Neural cell (in vitro differentiated cells): Measurements from ENCODE around the gene DTX3L. TPM values are rescaled to one million over a fixed set of nuclear protein-coding genes. Genes with fewer than 3 reads are reported as not detected.

Experiments
- H2AFZ ChIP-seq: fragments of 200-600, 300-800 bp; sonication (generic), shearing (Covaris generic); 2 replicates; pipeline ENCODE4 v1.6.0; 2014; ENCODE audit warnings: low read depth, mild to moderate bottlenecking, antibody characterized with exemption, low read length, moderate library complexity
- H3F3A ChIP-seq: fragments of 200-600 bp; shearing (Covaris generic); 2 replicates; pipeline ENCODE4 v1.6.1; 2016; ENCODE audit warnings: mild to moderate bottlenecking, moderate library complexity, mixed read lengths, antibody characterized with exemption, low read length; ENCODE audit not compliant: insufficient read depth, poor library complexity, severe bottlenecking
- H3K27ac ChIP-seq: fragments of 200-600, 300-800 bp; sonication (generic), shearing (Covaris generic); 2 replicates; pipeline ENCODE4 v1.5.1; 2014; ENCODE audit warnings: mild to moderate bottlenecking, low read length, moderate library complexity
- H3K27me3 ChIP-seq: fragments of 300-800, 200-600 bp; sonication (generic), shearing (Covaris generic); 2 replicates; pipeline ENCODE4 v1.6.0; 2014; ENCODE audit warnings: mild to moderate bottlenecking, low read depth, low read length, moderate library complexity; ENCODE audit not compliant: insufficient read depth
- H3K36me3 ChIP-seq: fragments of 300-800, 200-600 bp; sonication (generic), shearing (Covaris generic); 2 replicates; pipeline ENCODE4 v1.5.1; 2014; ENCODE audit warnings: mild to moderate bottlenecking, antibody characterized with exemption, low read length, moderate library complexity; ENCODE audit not compliant: insufficient read depth
- H3K4me2 ChIP-seq: fragments of 300-800, 200-600 bp; sonication (generic), shearing (Covaris generic); 2 replicates; pipeline ENCODE4 v1.6.0; 2014; ENCODE audit warnings: mild to moderate bottlenecking, low read length
- H3K4me3 ChIP-seq: fragments of 300-800, 200-600 bp; sonication (generic), shearing (Covaris generic); 2 replicates; pipeline ENCODE4 v1.5.1; 2014; ENCODE audit warnings: mild to moderate bottlenecking, low read length, moderate library complexity
- H3K79me2 ChIP-seq: fragments of 200-600 bp; shearing (Covaris generic); replicated peaks from 2 replicates; pipeline ENCODE4 v1.6.0; 2014; ENCODE audit warnings: mild to moderate bottlenecking, low read length, moderate library complexity; ENCODE audit not compliant: insufficient read depth
- H3K9ac ChIP-seq: fragments of 300-800, 200-600 bp; sonication (generic), shearing (Covaris generic); 2 replicates; pipeline ENCODE4 v1.6.1; 2016; ENCODE audit warnings: mild to moderate bottlenecking, low read length, mixed read lengths
- H3K9me2 ChIP-seq: fragments of 200-600 bp; shearing (Covaris generic); 2 replicates; pipeline ENCODE4 v1.6.1; 2016; ENCODE audit warnings: mild to moderate bottlenecking, low read length, mixed read lengths; ENCODE audit not compliant: insufficient read depth
- H3K9me3 ChIP-seq: fragments of 200-600, 300-800 bp; sonication (generic), shearing (Covaris generic); 2 replicates; pipeline ENCODE4 v1.6.1; 2016; ENCODE audit warnings: mild to moderate bottlenecking, mixed run types, low read length, moderate library complexity, mixed read lengths
- H4K20me1 ChIP-seq: fragments of 200-600 bp; shearing (Covaris generic); 2 replicates; pipeline ENCODE4 v1.6.1; 2016; ENCODE audit warnings: mild to moderate bottlenecking, mixed run types; ENCODE audit not compliant: insufficient read depth
- CTCF ChIP-seq: fragments of 450-650 bp; IDR thresholded peaks from 2 replicates; pipeline ENCODE4 v1.5.1; 2014; ENCODE audit warnings: antibody characterized with exemption, mild to moderate bottlenecking, moderate library complexity; ENCODE audit not compliant: poor library complexity, severe bottlenecking
- EP300 ChIP-seq: fragments of 450-650 bp; conservative IDR thresholded peaks from 2 replicates; pipeline ENCODE4 v1.6.1; 2014; ENCODE audit warnings: antibody characterized with exemption, mild to moderate bottlenecking, moderate library complexity; ENCODE audit not compliant: poor library complexity, severe bottlenecking
- EZH2 ChIP-seq: fragments of 200-600, 300-800 bp; shearing (Covaris generic), sonication (generic); IDR thresholded peaks from 2 replicates; pipeline ENCODE4 v1.6.1; 2014; ENCODE audit warnings: antibody characterized with exemption, low read length, borderline replicate concordance, mild to moderate bottlenecking; ENCODE audit not compliant: insufficient read depth, poor library complexity, severe bottlenecking
- MXI1 ChIP-seq: fragments of 450-650 bp; conservative IDR thresholded peaks from 2 replicates; pipeline ENCODE4 v1.6.1; 2014; ENCODE audit warnings: antibody characterized with exemption, mild to moderate bottlenecking; ENCODE audit not compliant: poor library complexity, severe bottlenecking
- RAD21 ChIP-seq: fragments of 450-650 bp; conservative IDR thresholded peaks from 2 replicates; pipeline ENCODE4 v1.6.1; 2014; ENCODE audit warnings: antibody characterized with exemption, mild to moderate bottlenecking, moderate library complexity
- SMC3 ChIP-seq: fragments of 450-650 bp; conservative IDR thresholded peaks from 2 replicates; pipeline ENCODE4 v1.6.1; 2014; ENCODE audit warnings: antibody characterized with exemption, mild to moderate bottlenecking, moderate library complexity; ENCODE audit not compliant: poor library complexity
- TAF1 ChIP-seq: IDR thresholded peaks from 2 replicates; pipeline ENCODE4 v1.6.1; 2012; ENCODE audit warnings: low read depth
- polyA plus RNA-seq: library from polyadenylated mRNA; depleted of rRNA; stranded (reverse); fragments of >200 nt; gene quantifications from 2 replicates; pipeline ENCODE4 v1.2.3, GENCODE V29; 2014
- TF ChIP-seq, protein P1 (sequence below): IDR thresholded peaks from 2 replicates; pipeline ENCODE4 v1.6.1; 2012; ENCODE audit warnings: borderline replicate concordance

The DTX3L gene
- polyA plus RNA-seq, 1 donor from 2014 or later = not detected

GRCh38 chr3:122586098-122586497 is 22.0 kb downstream of the DTX3L start:
- H3K9ac ChIP-seq = no peak overlapping the region
- peaks cover 9% of the 10 kb centered on the region for H3K9me3 ChIP-seq
- no peaks in the 10 kb centered on the region for H3K79me2 ChIP-seq

DNA sequence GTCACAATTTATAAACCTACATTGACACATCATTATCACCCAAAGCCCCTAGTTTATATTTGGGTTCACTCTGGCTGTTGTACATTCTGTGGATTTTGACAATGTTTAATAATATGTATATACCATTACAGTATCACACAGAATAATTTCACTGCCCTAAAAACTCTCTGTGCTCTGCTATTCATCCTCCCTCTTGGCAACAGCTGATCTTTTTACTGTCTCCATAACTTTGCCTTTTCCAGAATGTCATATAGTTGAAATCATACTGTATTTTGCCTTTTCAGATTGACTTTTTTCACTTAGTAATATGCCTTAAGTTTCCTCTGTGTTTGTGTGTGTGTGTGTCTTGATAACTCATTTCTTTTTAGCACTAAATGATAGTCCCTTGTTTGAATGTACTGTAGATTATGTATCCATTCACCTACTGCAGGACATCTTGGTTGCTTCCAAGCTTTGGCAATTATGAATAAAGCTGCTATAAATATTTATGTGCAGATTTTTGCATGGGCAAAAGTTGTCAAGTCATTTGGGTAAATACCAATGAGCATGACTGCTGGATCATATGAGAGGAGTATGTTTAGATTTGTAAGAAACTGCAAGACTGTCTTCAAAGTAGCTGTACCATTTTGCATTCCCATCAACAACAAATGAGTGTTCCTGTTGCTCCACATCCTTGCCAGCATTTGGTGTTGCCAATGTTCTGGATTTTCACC is 22.8 kb downstream of the DTX3L start:
- peaks cover 2% of the 10 kb centered on the region for H3K9me3 ChIP-seq
- H3K79me2 ChIP-seq = no peaks in the 10 kb centered on the region
- H3K27ac ChIP-seq = no peak overlapping the region
- H2AFZ ChIP-seq = no peak overlapping the region
- H4K20me1 ChIP-seq = no peaks in the 10 kb centered on the region
- no peak overlapping the region for H3K4me2 ChIP-seq
- H3F3A ChIP-seq = no peaks in the 10 kb centered on the region
- H3K27me3 ChIP-seq = no peaks in the 10 kb centered on the region
- no peak overlapping the region for H3K9ac ChIP-seq
- H3K4me3 ChIP-seq = no peak overlapping the region
- no peaks in the 10 kb centered on the region for H3K36me3 ChIP-seq
- H3K9me2 ChIP-seq = no peaks in the 10 kb centered on the region
- TF ChIP-seq MXI1 (no peak), EZH2 (no peak), CTCF (no peak), RAD21 (no peak), TAF1 (no peak), SMC3 (no peak), EP300 (no peak)
- TF ChIP-seq, protein P1, sequence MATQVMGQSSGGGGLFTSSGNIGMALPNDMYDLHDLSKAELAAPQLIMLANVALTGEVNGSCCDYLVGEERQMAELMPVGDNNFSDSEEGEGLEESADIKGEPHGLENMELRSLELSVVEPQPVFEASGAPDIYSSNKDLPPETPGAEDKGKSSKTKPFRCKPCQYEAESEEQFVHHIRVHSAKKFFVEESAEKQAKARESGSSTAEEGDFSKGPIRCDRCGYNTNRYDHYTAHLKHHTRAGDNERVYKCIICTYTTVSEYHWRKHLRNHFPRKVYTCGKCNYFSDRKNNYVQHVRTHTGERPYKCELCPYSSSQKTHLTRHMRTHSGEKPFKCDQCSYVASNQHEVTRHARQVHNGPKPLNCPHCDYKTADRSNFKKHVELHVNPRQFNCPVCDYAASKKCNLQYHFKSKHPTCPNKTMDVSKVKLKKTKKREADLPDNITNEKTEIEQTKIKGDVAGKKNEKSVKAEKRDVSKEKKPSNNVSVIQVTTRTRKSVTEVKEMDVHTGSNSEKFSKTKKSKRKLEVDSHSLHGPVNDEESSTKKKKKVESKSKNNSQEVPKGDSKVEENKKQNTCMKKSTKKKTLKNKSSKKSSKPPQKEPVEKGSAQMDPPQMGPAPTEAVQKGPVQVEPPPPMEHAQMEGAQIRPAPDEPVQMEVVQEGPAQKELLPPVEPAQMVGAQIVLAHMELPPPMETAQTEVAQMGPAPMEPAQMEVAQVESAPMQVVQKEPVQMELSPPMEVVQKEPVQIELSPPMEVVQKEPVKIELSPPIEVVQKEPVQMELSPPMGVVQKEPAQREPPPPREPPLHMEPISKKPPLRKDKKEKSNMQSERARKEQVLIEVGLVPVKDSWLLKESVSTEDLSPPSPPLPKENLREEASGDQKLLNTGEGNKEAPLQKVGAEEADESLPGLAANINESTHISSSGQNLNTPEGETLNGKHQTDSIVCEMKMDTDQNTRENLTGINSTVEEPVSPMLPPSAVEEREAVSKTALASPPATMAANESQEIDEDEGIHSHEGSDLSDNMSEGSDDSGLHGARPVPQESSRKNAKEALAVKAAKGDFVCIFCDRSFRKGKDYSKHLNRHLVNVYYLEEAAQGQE = no peak

More at GRCh38 chr3:122586098-122586497, 22.0 kb downstream of the DTX3L start:
- Histone ChIP-seq H3K36me3 (no peaks in the 10 kb centered on the region), H3F3A (no peaks in the 10 kb centered on the region), H3K27me3 (no peaks in the 10 kb centered on the region), H3K27ac (no peak overlapping the region), H4K20me1 (no peaks in the 10 kb centered on the region), H3K4me2 (no peak overlapping the region), H3K9me2 (no peaks in the 10 kb centered on the region), H3K4me3 (no peak overlapping the region), H2AFZ (no peak overlapping the region)
- TF ChIP-seq, protein P1 = no peak
- TF ChIP-seq EP300 (no peak), TAF1 (no peak), EZH2 (no peak), MXI1 (no peak), CTCF (no peak), SMC3 (no peak)
